GM13977 (cell line): ENCODE data around the gene PCBP1.
A peak's percentile ranks its signal among the peaks of the same experiment; 100 is the strongest.

Experiments
- DNase-seq: peaks from one replicate; pipeline ENCODE4 v3.0.0; 2012; ENCODE audit warnings: low spot score
- in situ Hi-C: fragments of 300-500 bp; cut with MboI; formaldehyde crosslinking; loops from one replicate; pipeline ENCODE4 v1.12.0; 2022; ENCODE audit warnings: low sequenced_read_pairs, low pct_unique_long_range_greater_than_20kb, mixed read lengths, inconsistent platforms; ENCODE audit not compliant: unreplicated experiment
- TF ChIP-seq, protein P1 (sequence below): IDR thresholded peaks from 2 replicates; pipeline ENCODE4 v1.5.1; 2012; ENCODE audit warnings: mild to moderate bottlenecking, control low read depth; ENCODE audit not compliant: insufficient read depth; ENCODE audit errors: extremely low read depth, missing control alignments

Gene PCBP1

DNA sequence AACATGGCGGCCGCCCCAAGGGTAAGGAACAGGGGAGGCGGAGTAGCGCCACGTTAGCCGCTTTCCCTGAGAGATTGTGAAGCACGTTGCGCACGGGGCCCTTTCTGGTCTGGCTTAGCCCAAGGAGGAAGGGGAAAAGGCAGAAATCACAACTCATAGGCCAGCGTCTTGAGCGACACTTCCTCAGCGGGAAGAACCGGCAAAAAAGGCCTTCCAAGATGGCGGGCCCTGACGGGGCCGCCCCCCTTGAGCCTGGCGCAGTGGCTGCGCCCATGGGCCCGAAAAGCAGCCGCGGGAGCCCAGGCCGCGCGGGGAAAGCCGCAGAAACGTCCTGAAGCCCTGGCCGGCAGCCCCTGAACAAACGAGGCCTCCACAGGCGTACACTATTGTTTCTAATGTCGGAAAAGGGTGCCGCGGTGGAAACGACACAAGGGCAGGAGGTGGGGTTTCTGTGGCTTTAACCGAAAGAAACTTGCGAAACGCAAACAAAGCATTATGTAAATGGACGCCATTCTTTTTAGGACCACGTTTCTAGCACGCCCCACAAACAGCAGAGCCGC is 919 bp upstream of the PCBP1 start:
- DNase-seq, result no peak
- TF ChIP-seq, protein P1, sequence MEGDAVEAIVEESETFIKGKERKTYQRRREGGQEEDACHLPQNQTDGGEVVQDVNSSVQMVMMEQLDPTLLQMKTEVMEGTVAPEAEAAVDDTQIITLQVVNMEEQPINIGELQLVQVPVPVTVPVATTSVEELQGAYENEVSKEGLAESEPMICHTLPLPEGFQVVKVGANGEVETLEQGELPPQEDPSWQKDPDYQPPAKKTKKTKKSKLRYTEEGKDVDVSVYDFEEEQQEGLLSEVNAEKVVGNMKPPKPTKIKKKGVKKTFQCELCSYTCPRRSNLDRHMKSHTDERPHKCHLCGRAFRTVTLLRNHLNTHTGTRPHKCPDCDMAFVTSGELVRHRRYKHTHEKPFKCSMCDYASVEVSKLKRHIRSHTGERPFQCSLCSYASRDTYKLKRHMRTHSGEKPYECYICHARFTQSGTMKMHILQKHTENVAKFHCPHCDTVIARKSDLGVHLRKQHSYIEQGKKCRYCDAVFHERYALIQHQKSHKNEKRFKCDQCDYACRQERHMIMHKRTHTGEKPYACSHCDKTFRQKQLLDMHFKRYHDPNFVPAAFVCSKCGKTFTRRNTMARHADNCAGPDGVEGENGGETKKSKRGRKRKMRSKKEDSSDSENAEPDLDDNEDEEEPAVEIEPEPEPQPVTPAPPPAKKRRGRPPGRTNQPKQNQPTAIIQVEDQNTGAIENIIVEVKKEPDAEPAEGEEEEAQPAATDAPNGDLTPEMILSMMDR, result no peak
- in situ Hi-C loops, result loop anchor here (10.0 kb wide), 1 partner anchor 48 kb away; no protein-coding TSS in a partner anchor

DNA sequence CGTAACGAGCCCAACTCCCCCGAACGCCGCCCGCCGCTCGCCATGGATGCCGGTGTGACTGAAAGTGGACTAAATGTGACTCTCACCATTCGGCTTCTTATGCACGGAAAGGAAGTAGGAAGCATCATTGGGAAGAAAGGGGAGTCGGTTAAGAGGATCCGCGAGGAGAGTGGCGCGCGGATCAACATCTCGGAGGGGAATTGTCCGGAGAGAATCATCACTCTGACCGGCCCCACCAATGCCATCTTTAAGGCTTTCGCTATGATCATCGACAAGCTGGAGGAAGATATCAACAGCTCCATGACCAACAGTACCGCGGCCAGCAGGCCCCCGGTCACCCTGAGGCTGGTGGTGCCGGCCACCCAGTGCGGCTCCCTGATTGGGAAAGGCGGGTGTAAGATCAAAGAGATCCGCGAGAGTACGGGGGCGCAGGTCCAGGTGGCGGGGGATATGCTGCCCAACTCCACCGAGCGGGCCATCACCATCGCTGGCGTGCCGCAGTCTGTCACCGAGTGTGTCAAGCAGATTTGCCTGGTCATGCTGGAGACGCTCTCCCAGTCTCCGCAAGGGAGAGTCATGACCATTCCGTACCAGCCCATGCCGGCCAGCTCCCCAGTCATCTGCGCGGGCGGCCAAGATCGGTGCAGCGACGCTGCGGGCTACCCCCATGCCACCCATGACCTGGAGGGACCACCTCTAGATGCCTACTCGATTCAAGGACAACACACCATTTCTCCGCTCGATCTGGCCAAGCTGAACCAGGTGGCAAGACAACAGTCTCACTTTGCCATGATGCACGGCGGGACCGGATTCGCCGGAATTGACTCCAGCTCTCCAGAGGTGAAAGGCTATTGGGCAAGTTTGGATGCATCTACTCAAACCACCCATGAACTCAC is 673 bp downstream of the PCBP1 start:
- in situ Hi-C loops, result loop anchor here (10.0 kb wide), 1 partner anchor 47 kb away; no protein-coding TSS in a partner anchor
- peak; percentile 38 for DNase-seq
- TF ChIP-seq, protein P1, result peak; percentile 7

DNA sequence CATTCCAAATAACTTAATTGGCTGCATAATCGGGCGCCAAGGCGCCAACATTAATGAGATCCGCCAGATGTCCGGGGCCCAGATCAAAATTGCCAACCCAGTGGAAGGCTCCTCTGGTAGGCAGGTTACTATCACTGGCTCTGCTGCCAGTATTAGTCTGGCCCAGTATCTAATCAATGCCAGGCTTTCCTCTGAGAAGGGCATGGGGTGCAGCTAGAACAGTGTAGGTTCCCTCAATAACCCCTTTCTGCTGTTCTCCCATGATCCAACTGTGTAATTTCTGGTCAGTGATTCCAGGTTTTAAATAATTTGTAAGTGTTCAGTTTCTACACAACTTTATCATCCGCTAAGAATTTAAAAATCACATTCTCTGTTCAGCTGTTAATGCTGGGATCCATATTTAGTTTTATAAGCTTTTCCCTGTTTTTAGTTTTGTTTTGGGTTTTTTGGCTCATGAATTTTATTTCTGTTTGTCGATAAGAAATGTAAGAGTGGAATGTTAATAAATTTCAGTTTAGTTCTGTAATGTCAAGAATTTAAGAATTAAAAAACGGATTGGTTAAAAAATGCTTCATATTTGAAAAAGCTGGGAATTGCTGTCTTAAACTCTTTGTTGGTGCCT is 1.4 kb downstream of the PCBP1 start:
- TF ChIP-seq, protein P1, result no peak
- no peak for DNase-seq
- in situ Hi-C loops, result loop anchor here (10.0 kb wide), 1 partner anchor 46 kb away; no protein-coding TSS in a partner anchor

DNA sequence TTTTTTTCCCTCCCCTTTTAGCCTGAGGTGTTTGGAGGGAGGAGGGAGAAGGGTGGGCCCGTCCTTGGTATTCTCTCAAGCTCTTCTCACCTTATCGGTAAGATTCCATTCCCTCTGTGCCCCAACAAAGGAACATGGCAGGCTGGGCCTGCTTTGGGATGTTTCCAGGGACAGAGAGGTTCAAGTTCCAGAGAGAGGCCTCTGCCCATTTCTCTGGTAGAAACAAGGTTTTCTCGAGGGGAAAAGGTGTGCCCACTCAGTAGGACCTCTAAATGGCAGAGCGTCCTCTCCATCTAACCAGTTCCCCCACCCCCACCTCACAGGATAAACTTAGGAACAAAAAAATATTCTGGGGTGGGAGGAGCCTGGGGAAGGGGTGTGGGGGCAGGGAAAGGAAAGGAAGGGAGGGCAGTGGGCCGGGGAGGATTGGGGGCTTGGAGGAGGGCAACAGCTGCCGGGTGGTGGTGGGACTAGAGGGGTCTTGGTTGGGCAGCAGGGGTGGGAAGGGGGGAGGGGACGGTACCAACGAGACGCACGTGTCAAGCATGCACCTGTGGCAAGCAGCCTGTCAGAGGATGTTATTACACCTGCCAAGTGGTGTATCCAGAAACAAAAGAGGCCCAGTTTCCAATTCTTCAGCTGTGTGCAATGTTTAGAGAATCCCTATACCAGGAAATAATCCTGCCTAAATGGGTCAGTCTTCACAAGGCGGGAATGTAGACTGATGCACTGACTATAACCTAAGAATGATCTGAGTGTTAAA is 2.1 kb downstream of the PCBP1 start:
- DNase-seq, result no peak
- in situ Hi-C loops, result loop anchor here (10.0 kb wide), 1 partner anchor 45 kb away; no protein-coding TSS in a partner anchor
- TF ChIP-seq, protein P1, result no peak

DNA sequence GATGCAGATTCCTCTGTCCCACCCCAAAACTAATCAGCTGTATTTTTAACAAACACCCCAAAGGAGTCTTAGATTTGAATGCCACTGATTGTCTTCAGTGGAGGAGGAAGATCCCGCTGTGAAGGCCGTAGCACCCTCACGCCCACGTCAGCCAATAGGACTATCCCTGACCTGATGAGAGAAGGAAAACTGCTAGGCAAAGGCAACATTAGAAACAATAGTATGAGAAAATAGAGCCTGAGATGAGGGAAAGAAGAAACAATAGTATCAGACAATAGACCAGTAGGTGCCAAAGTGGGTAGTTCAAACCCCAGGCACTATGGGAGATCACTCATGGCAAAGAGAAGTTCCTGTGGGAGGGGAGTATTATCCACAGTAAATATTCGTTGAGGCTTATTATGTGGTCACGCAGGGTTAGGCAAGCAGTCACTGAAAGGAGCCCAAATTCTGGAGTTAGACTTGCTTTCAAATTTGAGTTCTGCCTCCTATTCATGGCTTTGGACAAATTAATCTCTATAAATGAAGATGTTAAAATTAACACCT is 2.8 kb downstream of the PCBP1 start:
- in situ Hi-C loops, result loop anchor here (10.0 kb wide), 1 partner anchor 45 kb away; no protein-coding TSS in a partner anchor
- no peak for DNase-seq

More for the DNA sequence above, 2.8 kb downstream of the PCBP1 start:
- TF ChIP-seq, protein P1, result no peak
